GM12892 (cell line): ENCODE measurements around the gene URB1.
"Not testable (repeated sequence)": the region's sequence is repeated elsewhere in the genome, so short reads cannot be mapped to it uniquely, and the experiment has no call there.

Experiments used
- DNase-seq: peaks from one replicate; pipeline ENCODE4 v3.0.0; 2011; ENCODE audit not compliant: insufficient read length
- FAIRE-seq: peaks from 2 replicates; lab custom pipeline; 2011; peaks lifted over from hg19 to GRCh38; lab: Jason Lieb, UNC
- POLR2A ChIP-seq: IDR thresholded peaks from 2 replicates; pipeline ENCODE4 v1.6.1; 2011; ENCODE audit warnings: low read depth, low read length, control low read depth
- POLR2AphosphoS5 ChIP-seq: IDR thresholded peaks from 2 replicates; pipeline ENCODE4 v1.6.1; 2011; ENCODE audit warnings: low read depth, low read length, control low read depth
- TAF1 ChIP-seq: IDR thresholded peaks from 2 replicates; pipeline ENCODE4 v1.6.1; 2011; ENCODE audit warnings: low read depth, mild to moderate bottlenecking, control low read depth, low read length, borderline replicate concordance

URB1 gene

GRCh38 chr21:32312326-32312725 lies 80.5 kb downstream of the URB1 start:
- no peak for DNase-seq
- TF ChIP-seq POLR2A, result no peak
- TF ChIP-seq TAF1, result no peak
- no peak for FAIRE-seq

DNA sequence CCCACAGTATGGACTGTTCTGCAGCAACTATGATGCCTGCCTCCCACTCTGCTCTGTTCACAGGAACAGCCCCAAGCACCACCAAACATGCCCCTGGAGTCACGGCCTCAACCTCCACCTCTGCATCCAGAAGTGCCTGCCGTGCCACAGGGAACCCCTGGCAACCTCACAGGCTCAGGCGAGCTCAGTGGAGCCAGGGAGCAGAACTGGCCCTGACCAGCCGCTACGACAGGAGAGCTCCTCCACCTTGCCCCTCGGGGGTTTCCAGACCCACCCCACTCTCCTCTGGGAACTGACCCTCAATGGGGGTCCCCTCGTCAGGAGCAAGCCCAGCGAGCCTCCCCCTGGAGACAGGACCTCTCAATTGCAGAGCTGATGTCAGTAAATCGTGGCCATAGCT lies 81.2 kb downstream of the URB1 start:
- DNase-seq, result no peak
- no peak for FAIRE-seq
- TF ChIP-seq TAF1, result no peak
- TF ChIP-seq POLR2A, result no peak
- TF ChIP-seq POLR2AphosphoS5, result no peak

DNA sequence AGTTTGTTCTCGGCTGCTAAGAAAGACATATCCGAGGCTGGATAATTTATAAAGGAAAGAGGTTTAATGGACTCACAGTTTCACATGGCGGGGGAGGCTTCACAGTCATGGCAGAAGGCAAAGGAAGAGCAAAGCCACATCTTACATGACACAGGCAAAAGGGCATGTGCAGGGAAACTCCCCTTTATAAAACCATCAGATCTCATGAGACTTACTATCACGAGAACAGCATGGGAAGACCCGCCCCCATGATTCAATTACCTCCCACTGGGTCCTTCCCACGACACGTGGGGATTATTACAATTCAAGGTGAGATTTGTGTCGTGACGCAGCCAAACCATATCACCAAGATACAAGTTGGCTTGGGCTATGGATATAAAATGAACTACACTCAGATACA lies 81.8 kb downstream of the URB1 start:
- DNase-seq, FAIRE-seq: not testable (repeated sequence)

GRCh38 chr21:32309906-32310460 lies 82.8 kb downstream of the URB1 start:
- no peak for DNase-seq
- no peak for FAIRE-seq
- no peak for TF ChIP-seq TAF1
- no peak for TF ChIP-seq POLR2AphosphoS5
- no peak for TF ChIP-seq POLR2A

DNA sequence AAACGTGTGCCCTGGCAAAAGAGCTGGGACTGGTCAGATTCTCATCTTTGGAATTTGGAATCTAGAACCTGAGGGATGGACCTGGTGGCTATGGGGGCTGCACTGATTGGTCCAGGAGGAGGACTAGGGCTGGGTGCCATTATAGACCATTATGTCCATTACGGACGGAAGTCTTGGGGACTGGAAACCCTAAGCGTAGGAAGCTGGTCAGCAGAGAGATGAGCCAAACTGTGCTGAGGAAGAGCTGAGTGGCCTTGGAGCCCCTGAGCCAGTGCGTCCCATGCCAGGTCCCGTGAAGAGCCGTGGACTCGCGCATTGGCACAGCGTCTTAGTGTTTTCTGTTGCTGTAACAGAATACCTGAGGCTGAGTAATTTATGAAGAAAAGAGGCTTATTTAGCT lies 84.1 kb downstream of the URB1 start:
- no peak for TF ChIP-seq POLR2A
- no peak for TF ChIP-seq POLR2AphosphoS5
- TF ChIP-seq TAF1, result no peak
- DNase-seq (no peak), FAIRE-seq (no peak)

GRCh38 chr21:32307706-32308105 lies 85.1 kb downstream of the URB1 start:
- FAIRE-seq (no peak), DNase-seq (no peak)
- TF ChIP-seq TAF1, result no peak
- TF ChIP-seq POLR2AphosphoS5, result no peak
- TF ChIP-seq POLR2A, result no peak

GRCh38 chr21:32306021-32306780 lies 86.6 kb downstream of the URB1 start:
- TF ChIP-seq POLR2AphosphoS5 (no peak), TAF1 (no peak), POLR2A (no peak)
- DNase-seq, result no peak
- FAIRE-seq, result no peak

DNA sequence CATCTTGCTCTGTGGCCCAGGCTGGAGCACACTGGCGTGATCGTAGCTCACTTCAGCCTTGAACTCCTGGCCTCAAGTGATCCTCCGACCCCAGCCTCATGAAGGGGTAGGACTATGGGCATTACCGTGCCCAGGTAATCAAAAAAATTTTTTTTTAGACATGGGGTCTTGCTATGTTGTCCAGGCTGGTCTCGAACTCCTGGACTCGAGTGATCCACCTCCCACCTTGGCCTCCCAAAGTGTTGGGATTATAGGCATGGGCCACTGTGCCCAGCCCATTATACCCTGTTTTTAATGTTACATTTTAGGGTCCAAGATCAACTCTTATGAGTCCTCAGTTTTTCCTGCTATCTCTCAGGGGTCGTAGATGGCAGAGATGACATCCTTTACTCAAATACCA lies 87.8 kb downstream of the URB1 start:
- TF ChIP-seq POLR2AphosphoS5 (no peak), POLR2A (no peak), TAF1 (no peak)
- DNase-seq (no peak), FAIRE-seq (no peak)

DNA sequence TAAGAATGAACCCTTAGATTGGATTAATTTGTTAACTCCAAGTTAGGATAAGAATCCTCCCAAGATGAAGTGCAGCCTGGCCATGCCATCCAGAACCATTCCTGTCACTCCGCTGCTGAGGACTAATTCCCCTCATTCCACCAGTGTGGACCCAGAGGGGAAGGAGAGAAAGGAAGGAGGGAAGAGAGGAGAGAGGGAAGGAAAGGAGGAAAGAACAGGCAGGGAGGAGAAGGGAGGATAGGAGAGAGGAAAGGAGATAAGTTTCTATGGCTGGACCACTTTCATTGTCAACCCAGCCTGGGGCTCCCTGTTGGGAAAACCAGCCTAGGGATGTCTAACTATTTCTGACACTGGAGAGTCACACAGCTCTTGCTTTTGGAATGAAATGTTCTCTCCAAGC lies 89.4 kb downstream of the URB1 start:
- no peak for TF ChIP-seq POLR2AphosphoS5
- no peak for TF ChIP-seq POLR2A
- TF ChIP-seq TAF1, result no peak
- DNase-seq (no peak), FAIRE-seq (no peak)

DNA sequence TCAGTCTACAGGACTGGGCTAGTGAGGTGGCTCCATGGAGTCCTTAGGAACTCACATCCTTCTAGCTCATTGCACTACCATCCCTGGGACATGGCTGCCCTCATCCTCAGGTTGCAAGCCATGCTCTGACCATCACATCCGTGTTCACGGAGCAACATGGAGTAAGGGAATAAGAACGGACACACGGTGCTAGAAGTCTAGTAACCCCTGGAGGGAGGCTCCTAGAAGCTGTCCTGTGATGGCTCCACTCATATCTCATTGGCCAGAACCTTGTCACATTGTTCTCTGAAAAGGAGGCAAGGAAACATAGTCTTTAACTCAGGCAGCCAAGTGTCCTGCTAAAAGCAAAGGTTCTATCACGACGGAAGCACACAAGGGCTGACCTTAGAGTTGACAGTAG lies 90.3 kb downstream of the URB1 start:
- no peak for TF ChIP-seq POLR2A
- TF ChIP-seq TAF1, result no peak
- no peak for TF ChIP-seq POLR2AphosphoS5
- no peak for DNase-seq
- no peak for FAIRE-seq

- DNase-seq (no peak), FAIRE-seq (no peak)
- TF ChIP-seq TAF1 (no peak), POLR2AphosphoS5 (no peak), POLR2A (no peak)
Observed at GRCh38 chr21:32301596-32301995, 91.2 kb downstream of the URB1 start.

GRCh38 chr21:32300117-32300681 lies 92.6 kb downstream of the URB1 start:
- DNase-seq (no peak), FAIRE-seq (no peak)
- TF ChIP-seq TAF1, result no peak
- no peak for TF ChIP-seq POLR2A
- TF ChIP-seq POLR2AphosphoS5, result no peak

DNA sequence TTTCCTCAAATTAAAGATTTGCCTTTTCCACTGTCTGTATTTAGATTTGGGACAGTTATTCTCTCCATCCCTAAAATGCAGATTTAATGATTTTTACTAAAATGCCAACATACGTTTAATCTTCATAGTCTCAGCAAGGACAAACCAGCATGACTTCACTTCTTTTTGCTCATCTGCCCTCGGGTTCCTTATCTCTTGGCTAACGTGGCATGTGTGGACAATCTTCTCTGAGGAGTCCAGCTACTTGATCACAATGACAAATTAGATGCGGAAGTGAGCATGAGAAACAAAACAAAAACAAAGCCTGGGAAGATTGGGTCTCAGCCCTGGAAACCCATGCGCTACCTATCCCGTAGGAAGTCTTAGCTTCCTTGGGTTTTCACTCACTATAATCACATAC lies 93.1 kb downstream of the URB1 start:
- DNase-seq (no peak), FAIRE-seq (no peak)
- TF ChIP-seq TAF1 (no peak), POLR2AphosphoS5 (no peak), POLR2A (no peak)
